Measurements from ENCODE around the gene SYCP2L.

GRCh38 chr6:11021714-11022113, 134.9 kb downstream of the SYCP2L start:
- TF ChIP-seq, protein P1, sequence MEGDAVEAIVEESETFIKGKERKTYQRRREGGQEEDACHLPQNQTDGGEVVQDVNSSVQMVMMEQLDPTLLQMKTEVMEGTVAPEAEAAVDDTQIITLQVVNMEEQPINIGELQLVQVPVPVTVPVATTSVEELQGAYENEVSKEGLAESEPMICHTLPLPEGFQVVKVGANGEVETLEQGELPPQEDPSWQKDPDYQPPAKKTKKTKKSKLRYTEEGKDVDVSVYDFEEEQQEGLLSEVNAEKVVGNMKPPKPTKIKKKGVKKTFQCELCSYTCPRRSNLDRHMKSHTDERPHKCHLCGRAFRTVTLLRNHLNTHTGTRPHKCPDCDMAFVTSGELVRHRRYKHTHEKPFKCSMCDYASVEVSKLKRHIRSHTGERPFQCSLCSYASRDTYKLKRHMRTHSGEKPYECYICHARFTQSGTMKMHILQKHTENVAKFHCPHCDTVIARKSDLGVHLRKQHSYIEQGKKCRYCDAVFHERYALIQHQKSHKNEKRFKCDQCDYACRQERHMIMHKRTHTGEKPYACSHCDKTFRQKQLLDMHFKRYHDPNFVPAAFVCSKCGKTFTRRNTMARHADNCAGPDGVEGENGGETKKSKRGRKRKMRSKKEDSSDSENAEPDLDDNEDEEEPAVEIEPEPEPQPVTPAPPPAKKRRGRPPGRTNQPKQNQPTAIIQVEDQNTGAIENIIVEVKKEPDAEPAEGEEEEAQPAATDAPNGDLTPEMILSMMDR (IDR thresholded peaks at IDR 0.05), result no peak
- no peak for TF ChIP-seq POLR2A (IDR thresholded peaks at IDR 0.05)
